GM19238 (cell line): Measurements from ENCODE around the gene C4B.

Experiments
- DNase-seq: peaks from one replicate; pipeline ENCODE4 v3.0.0; 2011; ENCODE audit warnings: low spot score; ENCODE audit not compliant: insufficient read length

Gene C4B

GRCh38 chr6:32081168-32081990, 66.8 kb downstream of the C4B start:
- no peak for DNase-seq

- no peak for DNase-seq
These were observed 67.9 kb downstream of the C4B start for GRCh38 chr6:32082478-32082877.

- DNase-seq = no peak
These were observed 68.3 kb downstream of the C4B start for GRCh38 chr6:32082935-32083334.

- no peak for DNase-seq
These were observed 69.5 kb downstream of the C4B start for GRCh38 chr6:32083812-32084768.

GRCh38 chr6:32084780-32085179, 70.2 kb downstream of the C4B start:
- no peak for DNase-seq
